ENCODE data around the gene ZNF205.
A peak's percentile ranks its signal among the peaks of the same experiment; 100 is the strongest.

ZNF205 gene

GRCh38 chr16:3147046-3147756, 34.8 kb downstream of the ZNF205 start:
- DNase-seq = no peak

DNA sequence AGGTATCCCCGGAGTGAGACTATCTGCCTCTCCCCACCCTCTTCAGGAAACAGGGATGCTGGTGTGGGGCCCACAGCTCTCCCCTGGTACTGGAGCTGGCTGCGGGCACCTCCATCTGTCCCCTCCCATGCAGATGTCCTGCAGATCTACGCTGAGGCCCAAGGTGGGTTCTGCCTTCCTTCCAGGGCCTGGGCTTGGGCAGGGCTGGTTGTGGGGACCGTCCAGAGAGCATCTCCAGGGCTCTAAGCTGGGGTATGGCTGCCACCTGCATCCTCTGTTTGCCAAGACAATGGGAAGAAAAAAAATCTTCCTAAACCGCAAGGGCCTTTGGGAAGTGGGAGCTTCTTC, 35.3 kb downstream of the ZNF205 start:
- no peak for DNase-seq

DNA sequence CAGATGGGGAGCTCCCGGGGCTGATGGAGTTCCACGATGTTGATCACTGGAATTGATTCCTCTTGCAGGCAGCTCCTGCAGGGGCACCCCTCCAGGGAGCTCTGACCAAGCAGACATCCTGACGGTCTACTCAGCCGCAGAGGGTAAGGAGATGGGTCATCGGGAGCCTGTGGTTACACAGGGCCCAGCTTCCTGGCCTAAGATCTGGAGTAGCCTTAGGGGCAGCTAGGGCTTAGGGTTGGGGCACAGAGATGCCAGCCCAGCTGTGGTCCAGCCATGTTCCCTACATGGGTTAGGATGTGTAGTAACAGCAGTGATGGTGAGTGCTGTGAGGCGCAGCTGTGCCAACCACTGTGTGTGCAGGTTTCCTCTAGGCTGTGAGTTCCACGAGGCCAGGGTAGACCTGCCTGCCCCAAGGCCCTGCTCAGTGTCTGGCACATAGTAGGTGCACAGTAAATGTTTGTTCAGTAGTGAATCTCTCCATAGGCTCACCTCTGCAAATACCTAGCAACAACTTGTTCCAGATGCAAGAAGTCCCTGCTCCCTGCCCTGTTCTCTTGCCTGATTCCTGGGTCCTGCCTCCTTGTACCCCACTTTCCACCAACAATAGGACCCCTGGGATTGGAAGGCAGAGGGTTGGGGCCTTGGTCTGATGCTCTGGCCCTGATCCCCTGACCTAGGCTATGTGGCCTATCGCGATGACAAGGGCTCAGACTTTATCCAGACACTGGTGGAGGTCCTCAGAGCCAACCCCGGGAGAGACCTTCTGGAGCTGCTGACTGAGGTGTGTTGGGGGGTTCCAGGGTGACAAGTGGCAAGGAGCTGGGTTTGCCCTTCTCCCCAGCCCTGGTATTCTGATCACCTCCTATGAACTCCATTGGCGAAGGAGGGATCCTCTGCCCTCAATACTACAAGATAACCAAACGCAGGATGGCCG, 36.1 kb downstream of the ZNF205 start:
- DNase-seq = no peak

- DNase-seq = no peak
These were observed 36.8 kb downstream of the ZNF205 start for GRCh38 chr16:3149193-3149530.

DNA sequence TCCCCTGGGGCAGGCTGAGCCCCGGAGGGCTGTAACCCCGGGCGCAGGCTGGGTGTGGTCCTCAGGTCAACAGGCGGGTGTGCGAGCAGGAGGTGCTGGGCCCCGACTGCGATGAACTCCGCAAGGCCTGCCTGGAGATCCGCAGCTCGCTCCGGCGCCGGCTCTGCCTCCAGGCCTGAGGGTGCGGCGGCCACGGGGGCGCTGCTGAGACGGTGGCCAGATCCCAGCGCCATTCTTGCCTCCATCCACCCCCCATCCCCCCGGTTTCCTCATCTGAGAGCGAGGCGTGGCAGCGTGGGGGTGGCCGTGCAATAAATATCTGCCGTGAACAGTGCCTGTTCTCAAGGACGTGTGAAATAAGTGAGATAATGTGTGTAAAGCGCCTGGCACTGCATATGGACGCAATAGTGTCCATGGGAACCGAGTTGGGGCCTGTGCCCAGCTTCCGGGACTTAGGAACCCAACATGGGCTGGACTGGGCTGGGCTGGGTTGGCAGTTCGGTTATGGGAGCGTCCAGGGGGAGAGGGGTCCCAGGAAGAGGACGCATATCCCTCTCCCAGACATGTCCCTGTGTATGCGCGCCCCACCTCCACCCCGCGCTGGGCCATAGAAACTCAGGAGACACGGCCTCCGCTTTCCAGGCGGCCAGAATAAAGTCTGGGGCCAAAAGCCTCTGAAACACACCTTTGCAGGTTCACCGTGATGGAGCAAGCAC, 37.4 kb downstream of the ZNF205 start:
- peak in 41 of 51 donors; percentile 8 to 69 (median 45) for DNase-seq

GRCh38 chr16:3150346-3151218, 38.2 kb downstream of the ZNF205 start:
- DNase-seq = peak; percentile 57 to 94 (median 86)

DNA sequence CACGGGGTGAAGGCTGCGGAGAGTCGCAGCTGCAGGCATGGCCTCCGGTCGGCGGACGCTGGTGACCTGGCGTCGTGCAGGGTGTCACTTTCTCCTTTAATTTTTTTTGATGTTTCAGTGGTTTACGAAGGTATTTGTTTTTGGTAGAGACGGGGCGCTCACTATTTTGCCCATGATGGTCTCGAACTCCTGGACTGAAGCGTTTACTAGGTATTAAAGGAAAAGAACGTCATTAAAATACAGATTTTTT, 39.6 kb downstream of the ZNF205 start:
- DNase-seq = no peak

GRCh38 chr16:3152277-3152990, 40.0 kb downstream of the ZNF205 start:
- peak; percentile 33 to 91 (median 69) for DNase-seq

DNA sequence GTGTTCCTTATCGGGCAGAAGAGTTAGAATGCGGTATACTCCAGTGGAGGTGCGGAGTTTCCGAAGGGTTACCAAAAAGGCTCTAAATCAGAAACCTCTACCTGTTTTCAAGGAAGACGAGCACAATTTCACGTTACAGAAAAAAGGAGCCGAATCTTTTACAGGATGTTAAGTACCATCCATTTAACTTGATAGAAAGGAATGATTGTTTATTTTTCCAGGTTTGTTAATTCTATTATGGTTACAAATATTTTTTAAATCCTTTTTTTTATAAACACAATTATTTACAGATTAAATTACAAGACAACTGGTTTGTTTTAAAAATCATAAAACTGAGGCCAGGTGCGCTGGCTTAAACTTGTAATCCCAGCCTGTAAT, 40.6 kb downstream of the ZNF205 start:
- no peak for DNase-seq

DNA sequence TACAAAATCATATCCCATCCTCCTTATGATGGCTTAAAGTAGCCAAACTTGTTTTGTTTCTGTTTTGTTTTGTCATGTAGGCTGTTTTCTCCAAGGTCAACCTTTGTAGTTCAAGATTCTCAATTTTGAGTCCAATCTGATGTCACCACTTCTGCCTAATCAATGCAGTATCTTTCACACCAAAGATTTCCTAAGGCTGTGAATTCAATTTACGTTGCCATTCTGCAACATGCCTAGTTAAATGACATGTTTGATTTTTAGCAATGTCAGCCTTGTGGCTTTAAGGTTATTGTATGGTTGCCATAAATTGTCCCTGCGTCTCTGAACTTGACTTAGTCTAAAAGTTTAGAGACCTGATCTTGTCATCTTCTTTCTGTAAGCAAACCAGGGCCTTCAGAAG, 42.8 kb downstream of the ZNF205 start:
- DNase-seq = no peak

DNA sequence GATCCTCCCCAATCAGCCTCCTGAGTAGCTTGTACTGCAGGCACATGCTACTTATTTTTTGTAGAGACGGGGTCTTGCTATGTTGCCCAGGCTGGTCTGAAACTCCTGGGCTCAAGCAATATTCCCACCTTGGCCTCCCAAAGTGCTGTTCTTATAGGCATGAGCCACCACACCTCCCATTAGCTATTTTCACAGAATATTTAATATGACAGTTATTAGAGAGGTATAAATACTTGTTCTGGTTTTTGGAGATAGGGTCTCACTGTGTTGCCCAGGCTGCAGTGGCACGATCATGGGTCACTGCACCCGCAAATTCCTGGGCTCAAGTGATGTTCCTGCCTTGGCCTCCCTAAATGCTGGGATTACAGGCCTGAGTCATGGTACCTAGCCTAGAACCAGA, 43.6 kb downstream of the ZNF205 start:
- no peak for DNase-seq

- DNase-seq = peak in 14 of 51 donors; percentile 2 to 49 (median 18)
These were observed 45.0 kb downstream of the ZNF205 start for GRCh38 chr16:3157229-3158025.

DNA sequence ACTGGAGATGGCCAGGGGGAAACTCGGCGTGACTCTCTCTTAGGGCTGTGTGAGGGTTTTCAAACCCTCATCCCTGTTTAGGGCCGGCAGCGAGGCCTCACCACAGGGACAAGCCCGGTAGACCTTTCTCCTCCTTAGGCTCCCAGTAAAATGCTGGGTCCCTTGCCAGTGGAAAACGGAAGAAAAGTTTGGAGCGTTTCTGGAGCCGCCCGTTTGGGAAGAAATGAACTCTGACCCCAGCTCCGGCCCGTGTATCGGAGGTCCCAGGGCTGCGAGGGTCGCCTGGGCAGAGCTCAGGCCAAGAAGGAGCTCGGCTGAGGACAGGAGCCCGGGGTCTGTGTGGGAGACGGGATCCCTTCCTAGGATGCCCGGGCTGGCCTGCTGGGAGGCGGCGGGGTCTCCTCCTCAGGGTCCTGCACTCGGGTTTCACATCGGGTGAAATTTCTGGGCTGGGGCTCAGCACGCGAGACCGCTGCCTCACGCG, 45.7 kb downstream of the ZNF205 start:
- DNase-seq = no peak

DNA sequence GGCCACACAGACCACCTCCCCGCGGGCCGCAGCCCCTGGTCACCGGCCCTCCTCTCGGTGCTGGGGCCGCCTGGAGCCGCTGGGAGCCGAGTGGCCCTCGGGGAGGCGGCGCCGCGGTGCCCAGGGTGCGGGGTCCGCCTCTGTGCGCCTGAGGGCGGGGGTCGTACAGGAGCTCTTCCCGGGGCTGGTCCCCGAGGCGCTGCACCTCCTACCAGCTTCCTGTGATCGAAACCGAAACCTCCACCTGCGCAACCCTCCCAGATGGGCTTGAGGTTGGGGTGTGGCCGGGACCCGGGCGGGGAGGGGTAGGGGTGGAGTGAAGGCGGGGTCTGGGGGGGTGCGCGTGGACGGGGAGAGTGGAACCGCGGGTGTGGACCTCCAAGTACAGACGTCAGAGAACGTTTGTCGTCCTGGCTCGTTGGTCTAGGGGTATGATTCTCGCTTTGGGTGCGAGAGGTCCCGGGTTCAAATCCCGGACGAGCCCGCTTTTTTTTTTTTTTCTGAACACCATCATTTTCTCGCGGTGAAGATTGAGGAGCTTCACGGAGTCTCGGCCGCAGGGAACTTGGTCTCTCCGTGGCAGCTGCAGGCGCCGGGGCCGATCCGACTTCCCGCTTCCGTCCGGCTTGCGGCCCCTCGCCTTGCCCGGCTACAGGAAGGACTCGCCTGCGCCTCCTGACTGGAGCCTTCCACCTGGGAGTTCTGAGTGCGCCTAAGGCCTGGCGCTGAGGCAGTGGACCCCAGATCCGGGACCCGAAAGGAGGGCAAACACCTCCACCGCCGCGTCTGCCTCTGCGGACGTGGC, 46.3 kb downstream of the ZNF205 start:
- DNase-seq = peak in 36 of 51 donors; percentile 3 to 68 (median 21)

DNA sequence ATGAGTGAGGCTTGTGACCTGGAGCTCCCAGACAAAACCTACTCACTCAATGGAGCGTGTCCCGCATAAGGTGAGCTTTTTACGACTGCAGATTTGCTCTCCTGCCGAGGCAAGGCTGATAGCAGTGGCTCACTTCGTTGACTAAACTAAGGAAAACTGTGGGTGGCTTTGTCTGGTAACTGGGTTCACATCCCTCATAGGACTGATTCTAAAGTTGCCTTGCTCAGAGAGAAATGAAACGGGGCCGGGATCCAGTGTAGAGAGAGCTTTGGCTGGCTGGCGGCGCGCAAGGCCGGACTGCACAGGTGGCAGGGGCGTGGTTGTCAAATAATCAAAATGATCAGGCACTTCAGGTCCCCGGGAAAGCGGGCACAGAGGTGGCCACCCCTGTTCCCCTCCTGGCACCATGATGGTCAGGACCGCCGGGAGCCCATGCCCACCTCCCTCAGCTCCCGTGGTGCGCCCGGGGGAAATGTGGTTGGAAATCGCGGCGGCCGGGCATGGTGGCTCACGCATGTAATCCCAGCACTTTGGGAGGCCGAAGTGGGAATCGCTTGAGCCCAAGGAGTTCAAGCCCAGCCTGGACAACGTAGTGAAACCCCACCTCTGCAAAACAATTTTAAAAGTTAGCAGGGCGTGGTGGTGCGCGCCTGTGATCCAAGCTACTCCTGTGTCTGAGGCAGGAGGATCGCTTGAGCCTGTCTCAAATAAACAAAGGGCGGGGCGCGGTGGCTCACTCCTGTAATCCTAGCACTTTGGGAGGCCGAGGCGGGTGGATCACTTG, 49.0 kb downstream of the ZNF205 start:
- DNase-seq = no peak

DNA sequence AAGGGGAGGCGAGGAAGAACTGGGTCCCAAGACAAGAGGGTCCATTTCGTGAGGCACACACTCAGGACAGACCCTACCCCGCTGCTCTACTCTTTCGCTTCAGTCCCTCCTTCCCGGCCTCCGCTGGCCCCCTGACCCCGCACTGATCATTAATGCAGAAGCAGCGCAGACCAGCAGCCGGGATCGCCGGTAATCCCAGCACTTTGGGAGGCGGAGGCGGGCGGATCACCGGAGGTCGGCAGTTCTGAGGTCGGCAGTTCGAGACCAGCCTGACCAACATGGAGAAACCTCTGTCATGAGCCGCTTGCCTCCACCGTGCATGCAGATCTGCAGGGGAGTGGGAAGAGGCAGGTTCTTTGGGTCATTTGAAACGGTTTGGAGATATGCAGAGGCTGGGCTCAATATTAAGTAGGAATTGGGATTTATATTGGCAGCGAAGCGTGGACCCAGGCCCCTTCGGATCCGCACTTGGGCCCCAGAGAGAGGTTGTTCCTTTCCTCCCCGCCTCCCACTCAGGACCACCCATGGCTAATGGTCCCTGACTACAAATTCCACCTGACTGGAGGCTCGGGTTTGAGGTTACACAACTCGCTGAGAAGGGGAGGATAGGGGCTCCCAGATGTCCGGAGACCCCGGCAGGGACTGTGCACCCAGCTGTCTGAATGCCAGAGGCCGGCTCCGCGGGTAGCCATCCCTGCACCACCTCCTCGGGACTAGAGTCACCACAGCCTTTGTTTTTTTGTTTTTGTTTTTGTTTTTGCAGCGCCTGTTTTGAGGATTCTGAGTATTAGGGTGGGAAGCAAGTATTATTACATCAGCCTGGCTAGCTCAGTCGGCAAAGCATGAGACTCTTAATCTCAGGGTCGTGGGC, 52.0 kb downstream of the ZNF205 start:
- no peak for DNase-seq

Data from hypothalamus (tissue), 51 donors.